ENCODE data around the gene NHLRC4. TPM values are rescaled to one million over a fixed set of nuclear protein-coding genes. Genes with fewer than 3 reads are reported as not detected.
A peak's percentile ranks its signal among the peaks of the same experiment; 100 is the strongest.

The NHLRC4 gene
- polyA plus RNA-seq, 1 of the 3 experiments (the other 2 are of a cell fraction): 0.69 TPM

GRCh38 chr16:530111-530817 is 36.5 kb upstream of the NHLRC4 start:
- CTCF ChIA-PET: interaction anchor here (1.1 kb wide), 1 partner anchor 13 kb away, joined by 3 read pairs; no protein-coding TSS in a partner anchor
- TF ChIP-seq USF1 (IDR thresholded peaks at IDR 0.05; ENCODE audit: borderline replicate concordance, low read depth): no peak
- TF ChIP-seq RCOR1 (IDR thresholded peaks at IDR 0.05; ENCODE audit: low read length): no peak
- TF ChIP-seq NFIC (IDR thresholded peaks at IDR 0.05; ENCODE audit: borderline replicate concordance): no peak
- no peak for TF ChIP-seq YY1 (IDR thresholded peaks at IDR 0.05; ENCODE audit: low read depth)
- no peak for TF ChIP-seq TCF12 (IDR thresholded peaks at IDR 0.05)
- no peak for TF ChIP-seq ELF1 (IDR thresholded peaks at IDR 0.05)
- no peak for TF ChIP-seq IRF3 (IDR thresholded peaks at IDR 0.05; ENCODE audit: low read depth, low read length)
- no peak for TF ChIP-seq RFX5 (IDR thresholded peaks at IDR 0.05; ENCODE audit: low read length)
- TF ChIP-seq CTCF (IDR thresholded peaks at IDR 0.05): no peak
- no peak for TF ChIP-seq JUND (IDR thresholded peaks at IDR 0.05)
- no peak for TF ChIP-seq ZBTB33 (IDR thresholded peaks at IDR 0.05; ENCODE audit: borderline replicate concordance, low read depth)
- TF ChIP-seq USF2 (IDR thresholded peaks at IDR 0.05; ENCODE audit: borderline replicate concordance, low read depth, low read length): no peak
- no peak for TF ChIP-seq MEF2A (IDR thresholded peaks at IDR 0.05; ENCODE audit: borderline replicate concordance, low read depth)
- no peak for TF ChIP-seq RXRA (IDR thresholded peaks at IDR 0.05; ENCODE audit: borderline replicate concordance, low read depth)
- TF ChIP-seq GABPA (IDR thresholded peaks at IDR 0.05; ENCODE audit: low read depth): no peak
- TF ChIP-seq FOXJ3 (CRISPR knock-in tag; IDR thresholded peaks at IDR 0.05): no peak
- TF ChIP-seq RAD21 (IDR thresholded peaks at IDR 0.05; ENCODE audit: low read length): no peak
- no peak for TF ChIP-seq TEAD4 (IDR thresholded peaks at IDR 0.05; ENCODE audit: borderline replicate concordance, insufficient read depth)
- TF ChIP-seq EP300 (IDR thresholded peaks at IDR 0.05; ENCODE audit: borderline replicate concordance in 1 of 2, low read depth in 1 of 2, low read length in 1 of 2): no peak
- no peak for TF ChIP-seq SMC3 (IDR thresholded peaks at IDR 0.05; ENCODE audit: low read depth, low read length)
- H4K20me1 ChIP-seq (ENCODE audit: insufficient read depth): peaks cover 67% of the 10 kb centered on the region

More at GRCh38 chr16:530111-530817, 36.5 kb upstream of the NHLRC4 start:
- Histone ChIP-seq H3K9me2 (no peaks in the 10 kb centered on the region), H3K27me3 (ENCODE audit: insufficient read depth) (no peaks in the 10 kb centered on the region), H3K79me2 (ENCODE audit: insufficient read depth) (peaks cover 86% of the 10 kb centered on the region), H3K4me1 (ENCODE audit: control insufficient read depth in 1 of 2, insufficient read depth in 2 of 2, low read depth in 1 of 2, low read length in 1 of 2) (peaks cover 10 to 23% of the 10 kb centered on the region in 2 experiments; a peak in 3 of 4 replicates), H3K4me2 (peak overlapping the region; percentile 100; the same call in 1 of the 2 replicates), H3F3A (replicated peaks; ENCODE audit: insufficient read depth) (peaks cover 19% of the 10 kb centered on the region), H3K4me3 (ENCODE audit: low read depth in 2 of 2, low read length in 1 of 2) (no peak overlapping the region), H3K27ac (ENCODE audit: low read depth in 2 of 2, low read length in 1 of 2) (no peak overlapping the region), H2AFZ (ENCODE audit: low read depth) (no peak overlapping the region), H3K9me3 (no peaks in the 10 kb centered on the region), H3K9ac (no peak overlapping the region), H3K36me3 (replicated peaks in 1 of 2; ENCODE audit: control insufficient read depth in 1 of 2, insufficient read depth in 2 of 2, low read length in 1 of 2) (peaks cover 0 to 10% of the 10 kb centered on the region in 2 experiments)
- no peak for DNase-seq
- POLR2A ChIA-PET: no interaction called here
- no CpG with 5 or more reads among the region's 23 CpGs for WGBS (ENCODE audit: low lambda C conversion rate)
